GM18867 (cell line): ENCODE measurements around the gene CYP4F11.
"Not testable (repeated sequence)": the region's sequence is repeated elsewhere in the genome, so short reads cannot be mapped to it uniquely, and the experiment has no call there.

Experiments used
- ATAC-seq: cut with Tn5 transposase; IDR thresholded peaks from one replicate; pipeline ENCODE4 v1.9.1; 2021; ENCODE audit warnings: mild to moderate bottlenecking, moderate library complexity; ENCODE audit not compliant: unreplicated experiment

Gene CYP4F11

GRCh38 chr19:15923702-15924101 lies 10.6 kb downstream of the CYP4F11 start:
- no peak for ATAC-seq

- ATAC-seq = no peak
Measured at GRCh38 chr19:15922021-15922420, 12.3 kb downstream of the CYP4F11 start.

- ATAC-seq = no peak
Measured at GRCh38 chr19:15919243-15919642, 15.1 kb downstream of the CYP4F11 start.

GRCh38 chr19:15915109-15915508 lies 19.2 kb downstream of the CYP4F11 start:
- ATAC-seq = no peak

GRCh38 chr19:15913830-15914229 lies 20.5 kb downstream of the CYP4F11 start:
- no peak for ATAC-seq

- no peak for ATAC-seq
Measured at GRCh38 chr19:15913384-15913783, 20.9 kb downstream of the CYP4F11 start.

GRCh38 chr19:15911599-15912235 lies 22.6 kb downstream of the CYP4F11 start:
- ATAC-seq = no peak

GRCh38 chr19:15905026-15905425 lies 29.3 kb downstream of the CYP4F11 start:
- no peak for ATAC-seq

- ATAC-seq = not testable (repeated sequence)
Measured at GRCh38 chr19:15902898-15903297, 31.4 kb downstream of the CYP4F11 start.

- ATAC-seq = no peak
Measured at GRCh38 chr19:15902254-15902653, 32.1 kb downstream of the CYP4F11 start.

GRCh38 chr19:15900504-15900903 lies 33.8 kb downstream of the CYP4F11 start:
- ATAC-seq = no peak

GRCh38 chr19:15900032-15900431 lies 34.3 kb downstream of the CYP4F11 start:
- ATAC-seq = not testable (repeated sequence)

- not testable (repeated sequence) for ATAC-seq
Measured at GRCh38 chr19:15899561-15899960, 34.8 kb downstream of the CYP4F11 start.

GRCh38 chr19:15897738-15898276 lies 36.5 kb downstream of the CYP4F11 start, which contains the start of gene CYP4F2:
Gene CYP4F2 (minus strand): TSS chr19:15898074. CDS start chr19:15897611, 463 bp downstream.
- ATAC-seq = no peak

GRCh38 chr19:15897026-15897737 lies 37.1 kb downstream of the CYP4F11 start:
- no peak for ATAC-seq

- no peak for ATAC-seq
Measured at GRCh38 chr19:15895876-15896430, 38.4 kb downstream of the CYP4F11 start.

- ATAC-seq = no peak
Measured at GRCh38 chr19:15894359-15894758, 40.0 kb downstream of the CYP4F11 start.

- no peak for ATAC-seq
Measured at GRCh38 chr19:15893477-15893876, 40.9 kb downstream of the CYP4F11 start.

GRCh38 chr19:15892012-15892411 lies 42.3 kb downstream of the CYP4F11 start:
- ATAC-seq = no peak

GRCh38 chr19:15891434-15891833 lies 42.9 kb downstream of the CYP4F11 start:
- ATAC-seq = no peak

GRCh38 chr19:15889339-15889738 lies 45.0 kb downstream of the CYP4F11 start:
- ATAC-seq = not testable (repeated sequence)

- ATAC-seq = no peak
Measured at GRCh38 chr19:15885919-15886318, 48.4 kb downstream of the CYP4F11 start.
